Activated CD4-positive, alpha-beta T cell treated with anti-CD3 and anti-CD28 coated beads, Interleukin-2, amount 50 U/mL, for 1 hour (primary cell): Measurements from ENCODE around the gene LIN7A.
"Not testable (repeated sequence)": the region's sequence is repeated elsewhere in the genome, so short reads cannot be mapped to it uniquely, and the experiment has no call there.

ENCODE experiments used
- DNase-seq: peaks from one replicate; pipeline ENCODE4 v3.0.0-alpha.2; 2020

Gene LIN7A

DNA sequence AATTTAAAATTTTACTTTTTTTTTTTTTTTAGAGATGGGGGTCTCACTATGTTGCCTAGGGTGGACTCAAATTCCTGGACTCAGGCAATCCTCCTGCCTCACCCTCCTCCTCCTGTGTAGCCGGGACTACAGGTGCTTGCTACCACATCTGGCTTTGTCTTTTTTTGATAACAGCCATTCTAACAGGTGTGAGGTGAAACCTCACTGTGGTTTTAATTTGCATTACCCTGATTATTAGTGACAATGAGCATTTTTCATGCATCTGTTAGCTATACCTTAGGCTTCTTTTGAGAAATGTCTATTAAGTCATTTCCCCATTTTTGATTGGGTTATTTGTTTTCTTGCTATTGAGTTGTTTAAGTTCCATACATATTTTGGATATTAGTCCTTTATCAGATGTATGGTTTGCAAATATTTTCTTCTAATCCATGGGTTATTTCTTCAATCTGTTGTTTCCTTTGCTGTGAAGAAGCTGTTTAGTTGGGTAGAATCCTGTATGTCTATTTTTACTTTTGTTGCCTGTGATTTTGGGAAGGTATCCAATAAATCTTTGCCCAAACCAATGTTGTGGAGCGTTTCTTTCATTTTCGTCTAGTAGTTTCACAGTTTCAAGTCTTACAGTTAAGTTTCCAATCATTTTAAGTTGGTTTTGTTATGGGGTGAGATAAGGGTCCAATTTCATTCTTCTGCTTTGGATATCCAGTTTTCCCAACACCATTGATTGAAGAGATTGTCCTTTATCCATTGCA is 134.9 kb downstream of the LIN7A start:
- DNase-seq, result no peak

DNA sequence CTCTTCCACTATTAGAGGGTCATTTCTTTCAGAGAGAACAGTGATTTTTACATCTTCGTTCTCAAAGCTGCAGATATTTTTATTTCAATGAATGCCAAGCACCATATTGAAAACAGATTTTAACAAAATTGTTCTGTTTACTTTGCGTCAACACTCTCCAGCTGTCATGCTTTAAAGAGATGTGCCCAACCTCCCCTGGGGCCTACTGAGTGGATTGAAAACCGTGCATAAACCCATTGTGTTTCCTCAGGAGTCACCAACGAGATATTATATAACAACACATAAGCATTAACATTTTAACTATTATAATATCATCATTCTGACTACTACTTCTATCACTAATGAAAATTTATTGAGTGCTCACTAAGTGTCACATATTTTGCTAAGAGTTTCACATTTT is 139.5 kb downstream of the LIN7A start:
- DNase-seq, result no peak

DNA sequence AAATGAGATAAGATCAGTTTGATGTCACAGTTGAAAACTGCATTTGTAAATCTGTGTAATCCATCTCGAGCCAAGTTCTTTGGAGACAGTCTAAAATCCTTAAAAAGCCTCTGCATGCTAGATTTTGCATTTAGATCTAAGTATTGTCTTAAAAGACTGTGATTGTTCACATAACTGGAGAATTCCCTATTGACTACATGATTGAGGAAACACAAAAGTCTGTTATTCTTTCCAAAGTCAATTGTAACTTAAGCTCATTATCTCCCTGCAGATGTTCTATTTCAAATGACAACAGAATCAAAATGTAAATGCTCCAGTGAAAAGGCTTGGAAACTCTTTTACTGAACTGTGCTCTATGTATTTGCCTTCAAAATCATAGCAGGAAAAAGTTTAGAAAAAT is 143.2 kb downstream of the LIN7A start:
- no peak for DNase-seq

DNA sequence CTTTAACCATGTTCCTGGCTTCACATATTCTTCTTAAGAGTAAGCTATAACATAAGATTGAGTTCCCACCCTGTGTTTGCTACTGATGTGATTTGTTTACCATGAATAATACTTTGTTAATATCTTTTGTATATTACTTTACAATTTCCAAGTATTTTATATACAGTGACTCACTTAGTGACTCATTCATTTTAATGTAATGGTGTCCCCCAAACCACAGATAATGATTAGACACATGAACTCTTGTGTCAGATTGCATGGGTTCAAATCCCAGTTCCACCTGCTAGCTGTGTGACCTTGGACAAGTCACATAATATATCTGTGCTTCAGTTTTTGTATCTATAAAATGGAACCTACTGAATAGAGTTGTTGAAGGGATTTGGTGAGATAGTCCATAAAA is 144.9 kb downstream of the LIN7A start:
- no peak for DNase-seq

DNA sequence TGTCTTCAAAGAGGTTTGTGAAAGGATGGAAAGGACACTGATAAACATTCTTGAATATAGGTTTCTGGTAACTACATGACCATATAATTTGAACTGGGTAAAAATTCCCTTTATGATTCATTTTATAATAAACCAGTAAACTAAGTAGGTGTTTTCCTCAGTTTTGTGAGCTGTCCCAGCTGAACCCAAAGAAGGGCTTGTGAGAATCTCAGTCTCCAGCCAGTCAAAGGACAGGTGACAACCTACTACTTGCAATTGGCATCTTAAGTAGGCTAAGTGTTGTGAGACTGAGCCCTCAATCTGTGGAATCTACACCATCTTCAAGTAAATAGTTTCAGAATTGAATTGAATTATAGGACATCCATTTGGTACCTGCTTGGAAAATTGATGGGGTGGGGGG is 145.9 kb downstream of the LIN7A start:
- DNase-seq, result no peak

DNA sequence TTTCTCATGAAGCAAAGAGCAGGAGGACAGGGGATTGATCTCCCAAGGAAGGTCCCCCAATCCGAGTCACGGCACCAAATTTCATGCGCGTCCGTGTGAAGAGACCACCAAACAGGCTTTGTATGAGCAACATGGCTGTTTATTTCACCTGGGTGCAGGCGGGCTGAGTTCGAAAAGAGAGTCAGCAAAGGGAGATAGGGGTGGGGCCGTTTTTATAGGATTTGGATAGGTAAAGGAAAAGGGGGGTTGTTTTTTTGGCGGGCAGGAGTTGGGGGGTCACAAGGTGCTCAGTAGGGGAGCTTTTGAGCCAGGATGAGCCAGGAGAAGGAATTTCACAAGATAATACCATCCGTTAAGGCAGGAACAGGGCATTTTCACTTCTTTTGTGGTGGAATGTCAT is 149.3 kb downstream of the LIN7A start:
- not testable (repeated sequence) for DNase-seq

DNA sequence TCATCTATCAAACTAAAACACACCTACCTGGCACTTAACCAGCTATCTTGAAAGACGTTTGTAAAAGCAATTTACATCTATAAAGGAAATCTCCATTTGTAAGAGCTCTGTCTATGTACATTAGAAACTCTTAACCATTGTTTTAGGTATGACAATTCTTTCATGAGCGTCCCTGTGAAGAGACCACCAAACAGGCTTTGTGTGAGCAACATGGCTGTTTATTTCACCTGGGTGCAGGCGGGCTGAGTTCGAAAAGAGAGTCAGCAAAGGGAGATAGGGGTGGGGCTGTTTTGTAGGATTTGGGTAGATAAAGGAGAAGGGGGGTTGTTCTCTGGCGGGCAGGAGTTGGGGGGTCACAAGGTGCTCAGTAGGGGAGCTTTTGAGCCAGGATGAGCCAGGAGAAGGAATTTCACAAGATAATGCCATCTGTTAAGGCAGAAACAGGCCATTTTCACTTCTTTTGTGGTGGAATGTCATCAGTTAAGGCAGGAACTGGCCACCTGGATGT is 154.7 kb downstream of the LIN7A start:
- DNase-seq, result not testable (repeated sequence)

DNA sequence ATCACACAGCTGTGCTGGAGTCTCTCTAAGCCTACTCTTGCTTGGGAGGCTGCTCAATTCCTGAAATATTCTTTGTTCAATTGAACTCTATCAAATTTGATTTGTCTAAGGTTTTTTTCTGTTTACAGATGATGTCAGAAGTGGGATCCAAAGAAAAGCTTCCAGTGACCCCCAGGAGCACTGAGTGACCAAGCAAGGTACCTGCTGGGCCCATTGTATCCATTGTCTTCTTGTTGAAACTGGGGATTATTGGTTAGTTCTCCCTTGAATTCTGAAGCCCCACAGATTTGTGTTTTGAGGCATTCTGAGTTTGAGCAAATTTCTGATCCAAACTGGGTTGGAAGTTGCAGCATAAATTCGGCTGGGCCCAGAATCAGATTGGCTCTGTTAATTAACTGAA is 156.4 kb downstream of the LIN7A start:
- DNase-seq, result no peak

DNA sequence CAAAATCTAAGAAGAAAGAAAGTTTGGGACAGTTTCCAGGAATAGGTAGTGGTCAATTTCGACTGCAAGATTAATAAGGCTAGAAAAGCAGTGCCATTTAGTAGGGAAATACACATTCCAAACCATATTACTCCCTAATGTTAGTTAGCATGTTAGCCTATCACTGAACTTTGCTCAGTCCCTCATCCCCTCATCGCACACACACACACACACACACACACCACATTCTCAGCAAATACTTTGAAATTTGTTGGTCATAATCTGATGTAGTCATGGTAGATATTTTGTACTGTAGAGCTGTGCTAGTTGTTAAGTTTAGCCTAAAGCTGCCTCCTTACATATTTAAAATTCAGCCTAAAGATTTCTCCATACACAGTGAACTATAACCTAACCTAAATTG is 157.0 kb downstream of the LIN7A start:
- no peak for DNase-seq

DNA sequence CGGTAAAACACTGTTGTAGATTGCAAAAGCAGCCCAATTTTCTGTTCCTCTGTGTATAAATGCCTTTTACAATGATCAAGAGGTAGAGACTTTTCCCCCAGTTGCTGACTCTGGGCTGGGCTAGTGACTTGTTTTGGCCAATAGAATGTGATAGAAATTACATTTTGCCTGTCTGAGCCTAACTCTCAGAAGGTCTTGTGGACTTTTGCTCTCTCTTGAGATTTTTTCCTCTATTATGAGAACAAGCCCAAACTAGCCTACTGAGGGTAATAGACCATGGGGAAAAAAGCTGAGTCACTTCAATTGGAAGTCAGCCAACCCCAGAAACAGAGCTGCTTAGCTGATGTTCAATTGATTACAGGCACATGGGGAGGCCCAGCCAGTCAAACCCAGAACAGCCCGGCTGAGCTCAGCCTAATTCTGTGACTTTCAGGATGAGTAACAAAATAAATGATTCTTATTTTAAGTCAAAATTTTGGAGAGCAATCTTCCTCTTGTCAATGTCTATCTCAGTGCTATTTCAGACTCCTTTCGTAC is 159.7 kb downstream of the LIN7A start:
- no peak for DNase-seq

DNA sequence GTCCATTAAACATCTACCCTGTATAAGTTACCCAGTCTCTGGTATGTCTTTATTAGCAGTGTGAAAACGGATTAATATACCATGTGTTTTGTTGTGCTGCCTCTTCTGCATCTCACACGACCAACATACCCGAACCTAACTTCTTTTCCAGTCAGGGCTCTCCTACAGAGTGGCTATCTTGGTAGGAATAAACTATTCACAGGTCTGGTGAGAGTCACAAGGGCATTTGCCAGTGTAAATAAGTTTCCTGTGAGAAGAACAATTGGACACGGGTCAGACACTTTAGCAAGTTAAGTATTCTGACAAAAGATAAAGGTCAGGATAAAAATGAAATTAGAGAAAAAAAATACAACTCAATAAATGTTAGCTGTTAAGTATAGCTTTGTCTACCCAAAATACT is 160.1 kb downstream of the LIN7A start:
- no peak for DNase-seq

DNA sequence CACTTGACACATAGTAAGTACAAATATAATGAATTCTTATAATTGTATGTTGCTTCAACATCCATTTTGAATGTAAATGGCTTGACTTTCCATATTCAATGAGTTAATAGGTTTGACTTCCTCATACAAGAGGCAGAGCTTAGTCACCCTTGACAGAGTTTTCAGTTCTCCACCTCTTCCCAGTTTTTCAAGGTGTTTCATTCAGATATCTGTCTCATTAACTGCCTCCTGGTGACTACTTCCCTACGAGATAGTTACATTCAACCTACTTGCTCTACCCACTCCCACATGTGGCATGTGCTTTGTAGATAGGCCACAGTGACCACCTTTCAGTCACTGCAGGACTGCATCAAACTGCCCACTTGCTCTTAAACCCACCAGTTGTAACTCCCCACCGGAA is 161.0 kb downstream of the LIN7A start:
- DNase-seq, result no peak

DNA sequence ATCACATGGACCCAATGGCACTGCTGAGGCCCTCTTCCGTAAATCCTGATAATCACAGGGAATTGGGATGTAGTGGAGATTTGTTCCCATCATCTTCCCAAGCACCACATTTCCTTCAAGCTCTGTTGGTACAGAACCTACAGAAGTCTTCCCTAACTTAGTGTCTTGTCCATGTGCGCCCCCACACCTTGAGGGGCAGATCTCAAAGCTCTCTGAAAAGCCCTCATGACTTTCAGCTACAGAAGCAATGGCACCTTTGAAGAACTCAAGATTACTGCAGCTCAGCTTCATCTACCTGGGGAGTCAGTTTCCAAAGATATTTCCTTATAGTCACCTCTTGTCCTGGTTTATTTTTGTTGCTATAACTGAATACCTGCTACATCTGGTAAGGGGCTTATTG is 166.8 kb downstream of the LIN7A start:
- DNase-seq, result no peak

DNA sequence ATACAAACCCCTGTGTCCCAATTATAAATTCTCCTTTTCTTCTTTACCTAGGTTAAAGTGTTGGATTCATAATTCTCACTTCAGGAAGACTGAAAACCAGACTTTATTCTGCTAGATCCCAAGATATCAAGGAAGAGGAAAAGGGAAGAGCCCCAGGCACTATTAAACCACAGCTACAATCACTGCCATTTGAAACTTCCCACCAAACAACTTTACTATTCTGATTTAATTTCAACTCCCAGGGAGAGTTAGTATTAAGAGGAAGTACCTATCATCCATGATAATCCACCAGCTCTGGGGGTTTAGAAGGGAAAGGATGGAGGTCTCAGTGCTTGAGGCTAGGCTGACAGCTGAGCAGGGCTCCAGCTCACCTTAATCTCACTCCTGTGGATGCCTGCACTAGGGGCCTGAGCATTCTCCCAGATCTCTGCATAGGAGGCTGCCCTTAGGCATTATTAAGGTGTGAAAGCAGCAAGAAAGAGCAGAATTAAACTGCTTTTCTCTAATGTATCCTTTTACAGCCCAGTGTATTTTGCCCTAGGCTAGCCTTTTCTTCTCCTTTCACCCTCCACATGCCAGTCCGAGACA is 168.1 kb downstream of the LIN7A start:
- DNase-seq, result no peak

DNA sequence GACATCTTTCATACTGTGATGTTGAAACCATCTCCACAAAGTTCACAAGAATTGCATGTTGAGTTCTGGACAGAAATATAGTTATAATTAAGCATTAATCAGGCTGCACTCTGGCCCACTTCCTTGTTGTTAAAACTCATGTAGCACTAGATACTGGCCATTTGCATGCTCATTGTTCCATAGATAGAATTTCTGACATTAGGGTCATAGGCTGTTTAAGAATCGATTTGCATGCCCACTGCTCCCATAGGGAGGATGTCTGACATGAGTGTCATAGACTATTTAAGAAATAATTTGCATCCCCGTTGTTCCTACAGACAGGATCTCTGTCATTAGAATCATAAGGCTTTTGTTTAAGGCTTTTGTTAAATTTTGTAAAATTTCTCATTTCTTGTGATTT is 170.8 kb downstream of the LIN7A start:
- DNase-seq, result no peak

DNA sequence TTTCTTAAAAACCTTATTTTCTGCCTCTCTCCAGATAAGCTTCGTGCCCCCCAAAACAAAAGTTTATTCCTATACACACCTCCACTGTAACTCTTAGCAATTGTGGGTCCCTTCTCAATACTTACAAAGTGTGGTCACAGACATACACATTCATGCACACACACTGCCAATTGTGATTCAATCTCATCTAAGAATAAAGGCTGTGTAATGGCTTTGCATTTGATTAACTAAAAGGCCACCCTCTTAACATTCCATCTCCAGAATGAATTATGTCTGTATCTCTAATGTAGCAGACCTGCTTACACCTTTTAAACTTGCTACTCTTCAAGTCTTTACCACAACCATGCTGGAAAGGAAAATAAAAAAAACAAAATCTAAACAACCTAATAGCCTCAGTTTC is 171.5 kb downstream of the LIN7A start:
- DNase-seq, result no peak

DNA sequence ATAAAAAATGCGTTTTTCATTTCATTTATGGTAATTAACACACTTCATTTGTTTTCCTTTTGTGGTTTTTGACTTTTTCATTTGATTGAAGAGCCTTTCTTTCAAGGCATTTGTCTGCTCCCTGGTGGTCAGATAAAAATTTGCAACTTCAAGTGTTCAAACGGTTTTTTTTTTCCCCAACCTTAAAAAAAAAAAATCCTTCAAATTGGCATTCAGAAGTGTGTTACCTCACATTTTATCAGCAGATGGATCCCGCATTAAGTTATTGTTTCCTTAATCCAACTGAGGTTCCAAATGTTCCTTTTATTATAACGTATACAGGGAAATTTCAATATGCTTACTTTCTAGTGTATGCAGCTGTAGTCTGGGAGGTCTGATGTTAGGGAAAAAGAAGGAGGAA is 173.9 kb downstream of the LIN7A start:
- no peak for DNase-seq

DNA sequence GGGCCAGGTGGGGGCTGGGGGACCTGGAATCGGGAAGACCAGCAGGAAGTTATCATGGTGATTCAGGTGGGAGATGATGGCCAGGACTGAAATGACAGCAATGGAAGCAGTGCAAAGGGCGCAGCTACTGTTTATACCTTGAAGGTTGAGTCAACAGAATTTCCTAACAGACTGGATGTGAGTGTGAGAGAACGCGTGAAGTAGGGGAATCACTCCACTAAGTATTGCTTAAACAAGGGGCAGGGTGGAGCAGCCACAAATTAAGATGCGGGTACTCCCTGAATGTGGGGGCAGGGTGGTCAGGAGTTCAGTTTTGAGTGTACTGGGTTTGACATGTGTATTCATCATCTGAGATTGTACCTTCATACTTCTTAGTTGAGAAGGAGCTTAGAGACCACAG is 175.9 kb downstream of the LIN7A start:
- no peak for DNase-seq

DNA sequence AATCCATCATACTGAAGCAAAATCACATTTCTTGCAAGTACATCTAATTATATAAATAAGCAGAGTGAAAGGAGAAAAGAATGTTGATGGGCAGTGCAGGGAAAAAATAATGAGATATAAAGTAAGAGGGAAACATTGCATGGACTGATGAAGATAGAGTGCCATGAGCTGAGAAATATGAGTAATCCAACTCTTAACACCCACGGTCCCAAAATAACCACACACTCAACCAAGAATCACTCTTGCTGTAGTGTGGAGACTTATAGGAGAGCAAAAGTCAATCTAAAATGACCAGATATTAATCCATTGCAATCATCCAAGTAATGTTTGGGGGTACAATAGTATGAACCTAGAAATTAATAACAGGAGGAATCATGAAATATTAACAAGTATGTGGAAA is 180.9 kb downstream of the LIN7A start:
- no peak for DNase-seq

DNA sequence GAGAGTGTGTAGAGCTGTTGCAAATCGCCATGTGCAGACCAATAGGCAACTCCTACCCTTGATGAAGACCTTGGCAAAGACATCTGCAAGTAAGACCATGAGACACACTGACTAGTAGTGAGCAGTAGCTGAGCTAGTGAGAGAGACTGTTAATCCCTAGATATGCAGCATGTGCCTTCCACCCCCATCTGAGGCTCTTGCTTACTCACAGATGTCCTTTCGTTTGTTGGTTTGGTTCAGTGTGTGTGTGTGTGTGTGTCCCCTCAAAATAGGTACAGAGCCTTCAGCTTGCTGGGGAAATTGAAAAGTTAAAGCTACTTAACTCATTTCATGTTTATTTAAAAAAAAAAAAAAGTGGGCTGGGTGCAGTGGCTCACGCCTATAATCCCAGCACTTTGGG is 183.5 kb downstream of the LIN7A start:
- no peak for DNase-seq

DNA sequence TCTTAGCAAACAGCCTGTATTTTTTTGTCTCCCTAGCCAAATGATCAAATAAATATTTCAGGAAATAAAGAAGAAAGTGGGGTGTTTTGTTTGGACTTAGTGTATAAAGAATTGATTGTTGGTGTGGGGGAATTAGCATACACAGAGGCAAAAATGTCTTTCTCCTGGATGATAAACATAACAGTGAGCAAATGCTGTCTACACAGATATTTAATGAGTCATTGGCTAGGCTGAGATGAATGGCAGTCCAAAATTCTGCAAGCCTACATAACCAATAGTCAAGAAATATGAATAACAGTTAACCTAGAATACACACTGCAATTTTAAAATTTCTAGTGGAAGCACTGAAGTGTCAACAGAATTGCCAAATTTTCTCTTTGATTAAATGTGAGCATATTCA is 185.3 kb downstream of the LIN7A start:
- no peak for DNase-seq

DNA sequence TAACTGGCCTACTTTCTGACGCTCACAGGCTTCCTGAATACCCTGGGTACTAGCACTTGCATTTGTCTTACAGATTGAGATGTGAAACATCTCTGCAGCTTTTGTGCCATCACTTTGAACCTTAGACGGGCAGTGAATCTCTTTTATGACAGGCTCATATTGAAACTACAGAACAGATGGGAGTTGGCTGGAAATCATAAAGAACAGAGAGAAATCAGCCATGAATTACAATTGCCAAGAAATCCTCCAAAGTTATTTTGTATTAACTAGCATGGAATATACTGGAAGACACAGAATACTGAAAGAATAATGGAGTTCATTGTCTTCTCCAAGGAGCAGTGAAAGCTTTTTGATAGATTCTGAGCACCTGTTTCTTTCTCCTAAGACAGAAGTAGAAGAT is 188.3 kb downstream of the LIN7A start:
- DNase-seq, result no peak

DNA sequence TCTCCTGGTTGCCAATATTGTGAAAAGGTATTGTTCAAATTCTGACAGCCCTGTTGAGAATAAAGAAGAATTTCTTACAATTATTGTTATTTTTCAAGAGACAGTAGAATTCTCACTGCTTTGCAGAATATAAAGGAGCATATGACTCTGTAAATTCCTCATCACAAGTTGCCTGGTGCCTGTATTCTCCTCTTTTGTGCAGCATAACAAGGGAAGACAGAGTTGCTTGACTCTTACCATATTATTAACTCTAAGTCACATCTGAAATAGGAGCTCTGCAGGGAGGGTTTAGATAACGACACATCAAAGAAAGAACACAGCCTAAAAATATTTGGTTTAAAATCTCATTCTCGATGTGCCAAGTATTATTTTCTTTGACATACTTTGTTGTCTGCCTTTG is 189.9 kb downstream of the LIN7A start:
- DNase-seq, result no peak

DNA sequence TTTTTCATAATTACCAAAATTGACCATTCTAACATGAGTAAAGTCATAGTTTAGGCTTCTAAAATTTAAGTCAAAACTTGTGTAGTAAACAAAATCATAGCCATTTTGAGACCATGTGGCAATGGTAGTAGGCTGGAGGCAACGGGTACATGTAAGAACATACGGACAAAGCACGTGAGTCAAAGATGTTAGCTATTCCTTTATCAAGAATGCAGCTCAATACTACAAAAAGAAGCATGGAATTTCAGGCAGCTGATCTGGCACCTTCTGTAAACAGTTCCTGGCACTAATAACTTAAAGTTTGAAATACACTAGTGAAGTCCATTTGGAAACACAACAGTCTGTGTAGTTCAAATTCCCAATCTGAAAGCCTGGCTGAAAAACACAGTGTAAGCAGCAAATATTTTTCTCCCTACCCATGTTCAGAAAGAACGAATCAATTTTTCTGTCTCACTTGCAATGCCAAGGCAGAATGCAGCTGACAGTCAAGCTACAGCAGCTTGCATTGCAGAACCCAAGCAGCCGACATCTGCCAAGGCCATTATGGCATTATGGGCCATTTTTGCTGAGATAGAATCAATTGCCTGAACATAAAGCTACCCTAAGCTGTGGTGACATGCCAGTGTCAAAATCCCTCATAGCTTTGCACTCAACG is 191.8 kb downstream of the LIN7A start:
- DNase-seq, result no peak
